ENCODE measurements around the gene GALP. TPM values are rescaled to one million over a fixed set of nuclear protein-coding genes. Genes with fewer than 3 reads are reported as not detected.
A peak's percentile ranks its signal among the peaks of the same experiment; 100 is the strongest.

GALP gene
- total and polyA plus RNA-seq, 2 experiments from 2014 or later, result not detected

GRCh38 chr19:56211718-56212117 lies 35.9 kb downstream of the GALP start:
- Histone ChIP-seq H3F3A (replicated peaks; ENCODE audit: low read depth) (no peaks in the 10 kb centered on the region), H3K79me2 (replicated peaks; ENCODE audit: insufficient read depth) (no peaks in the 10 kb centered on the region)

More at GRCh38 chr19:56211718-56212117, 35.9 kb downstream of the GALP start:
- peak; percentile 29; the same call in 2 of the 3 replicates for ATAC-seq
- Mint-ChIP-seq H3K27ac (no peak overlapping the region), H3K36me3 (ENCODE audit: low read depth) (no peaks in the 10 kb centered on the region), H3K27me3 (ENCODE audit: insufficient read depth, low read depth, poor library complexity) (peaks cover 10% of the 10 kb centered on the region), H3K4me3 (no peak overlapping the region), H3K9me3 (no peaks in the 10 kb centered on the region), H3K4me1 (peaks cover 5% of the 10 kb centered on the region; the same call in 2 of the 3 replicates)
- Histone ChIP-seq H2AFZ (no peak overlapping the region), H3K4me3 (no peak overlapping the region), H3K4me1 (ENCODE audit: insufficient read depth) (peaks cover 5% of the 10 kb centered on the region), H3K36me3 (ENCODE audit: insufficient read depth) (no peaks in the 10 kb centered on the region), H3K27ac (ENCODE audit: low read depth) (no peak overlapping the region), H4K20me1 (replicated peaks; ENCODE audit: insufficient read depth) (no peaks in the 10 kb centered on the region), H3K27me3 (ENCODE audit: insufficient read depth) (no peaks in the 10 kb centered on the region), H3K4me2 (no peak overlapping the region), H3K9me2 (ENCODE audit: insufficient read depth) (no peaks in the 10 kb centered on the region)
- TF ChIP-seq, protein P1, sequence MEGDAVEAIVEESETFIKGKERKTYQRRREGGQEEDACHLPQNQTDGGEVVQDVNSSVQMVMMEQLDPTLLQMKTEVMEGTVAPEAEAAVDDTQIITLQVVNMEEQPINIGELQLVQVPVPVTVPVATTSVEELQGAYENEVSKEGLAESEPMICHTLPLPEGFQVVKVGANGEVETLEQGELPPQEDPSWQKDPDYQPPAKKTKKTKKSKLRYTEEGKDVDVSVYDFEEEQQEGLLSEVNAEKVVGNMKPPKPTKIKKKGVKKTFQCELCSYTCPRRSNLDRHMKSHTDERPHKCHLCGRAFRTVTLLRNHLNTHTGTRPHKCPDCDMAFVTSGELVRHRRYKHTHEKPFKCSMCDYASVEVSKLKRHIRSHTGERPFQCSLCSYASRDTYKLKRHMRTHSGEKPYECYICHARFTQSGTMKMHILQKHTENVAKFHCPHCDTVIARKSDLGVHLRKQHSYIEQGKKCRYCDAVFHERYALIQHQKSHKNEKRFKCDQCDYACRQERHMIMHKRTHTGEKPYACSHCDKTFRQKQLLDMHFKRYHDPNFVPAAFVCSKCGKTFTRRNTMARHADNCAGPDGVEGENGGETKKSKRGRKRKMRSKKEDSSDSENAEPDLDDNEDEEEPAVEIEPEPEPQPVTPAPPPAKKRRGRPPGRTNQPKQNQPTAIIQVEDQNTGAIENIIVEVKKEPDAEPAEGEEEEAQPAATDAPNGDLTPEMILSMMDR (conservative IDR thresholded peaks at IDR 0.05; ENCODE audit: low read depth in 2 of 2), result peak; percentile 18 to 26; a peak in 3 of 4 replicates
- no peak for TF ChIP-seq ZNF462 (CRISPR knock-in tag; IDR thresholded peaks at IDR 0.05)
- no peak for TF ChIP-seq REST (IDR thresholded peaks at IDR 0.05; ENCODE audit: unreplicated experiment)
- no peak for TF ChIP-seq STAT1 (IDR thresholded peaks at IDR 0.05; ENCODE audit: unreplicated experiment)
- TF ChIP-seq JUNB (IDR thresholded peaks at IDR 0.05; ENCODE audit: unreplicated experiment), result no peak
- no peak for TF ChIP-seq EZH2 (IDR thresholded peaks at IDR 0.05; ENCODE audit: low read depth, unreplicated experiment)
- DNase-seq (ENCODE audit: low spot score), result peak; percentile 23
